Endothelial cell of umbilical vein (primary cell): Measurements from ENCODE around the gene RCOR2.

Experiments
- CTCF ChIP-seq, 2 donors: IDR thresholded peaks; 1 replicate in 1 of 2; 2 replicates in 1 of 2; pipeline ENCODE4 v1.5.1; 2011; ENCODE audit warnings: low read length in 2 of 2, mild to moderate bottlenecking in 2 of 2, moderate library complexity in 2 of 2, control low read depth in 1 of 2, inconsistent platforms in 1 of 2, low read depth in 1 of 2; ENCODE audit not compliant: insufficient read depth in 1 of 2; ENCODE audit errors: extremely low read depth in 1 of 2
- GATA2 ChIP-seq: IDR thresholded peaks from 2 replicates; pipeline ENCODE4 v1.7.0; 2011; ENCODE audit warnings: low read depth, mild to moderate bottlenecking, moderate library complexity, mixed read lengths, low read length; ENCODE audit not compliant: insufficient read length, insufficient read depth
- POLR2A ChIP-seq: IDR thresholded peaks from 2 replicates; pipeline ENCODE4 v1.6.1; 2012; ENCODE audit warnings: low read depth, mild to moderate bottlenecking, control low read depth, low read length
- POLR2AphosphoS5 ChIP-seq: IDR thresholded peaks from 2 replicates; pipeline ENCODE4 v1.6.1; 2012; ENCODE audit warnings: low read depth, mild to moderate bottlenecking, control low read depth, low read length, moderate library complexity; ENCODE audit not compliant: insufficient read depth
- TF ChIP-seq, protein P1 (sequence below): IDR thresholded peaks from 2 replicates; pipeline ENCODE4 v1.6.1; 2011; ENCODE audit not compliant: insufficient read depth, insufficient read length

DNA sequence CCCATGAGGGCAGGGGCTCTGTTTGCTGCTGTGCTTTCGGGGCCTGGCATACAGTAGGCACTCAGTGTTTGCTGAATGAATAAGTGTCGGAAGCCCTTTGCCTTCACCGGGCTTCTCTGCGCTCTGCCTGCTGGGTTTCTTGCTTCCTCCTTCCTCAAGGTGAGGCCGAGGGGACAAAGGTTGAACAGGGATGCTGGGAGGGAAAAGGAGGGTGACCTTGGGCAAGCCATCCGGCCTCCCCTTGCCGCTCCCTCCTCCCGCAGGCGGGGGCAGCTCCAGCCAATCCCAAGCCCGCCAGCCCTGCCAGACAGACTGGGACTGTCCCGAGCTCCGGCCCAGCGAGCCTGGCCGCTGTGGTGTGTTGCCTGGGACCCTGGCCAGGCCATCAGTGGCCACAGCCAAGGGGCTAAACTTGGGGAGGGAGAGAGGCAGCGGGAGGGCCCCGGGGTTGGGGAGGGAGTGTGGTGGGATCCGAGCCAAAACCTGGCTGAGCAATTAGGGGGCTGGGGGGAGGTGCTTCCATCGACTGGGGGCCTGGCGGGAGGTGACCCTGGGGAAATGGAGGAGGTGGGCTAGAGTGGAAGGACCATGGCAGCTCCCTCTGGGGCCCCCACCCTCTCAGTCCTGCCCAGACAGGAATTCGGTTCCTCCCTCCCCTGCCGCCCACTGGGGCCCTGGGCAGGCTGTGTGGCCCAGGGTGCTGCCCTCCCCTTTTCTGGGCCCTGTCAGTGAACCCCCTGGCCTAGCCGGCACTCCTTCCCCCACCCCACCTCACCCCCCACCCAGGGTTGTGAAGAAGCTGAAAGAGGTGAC is 3.4 kb upstream of the RCOR2 start:
- TF ChIP-seq CTCF (IDR thresholded peaks at IDR 0.05; ENCODE audit: extremely low read depth in 1 of 2, insufficient read depth in 1 of 2, low read depth in 1 of 2, low read length in 2 of 2) (no peak), POLR2A (no peak), POLR2AphosphoS5 (no peak), GATA2 (no peak)
- TF ChIP-seq, protein P1, sequence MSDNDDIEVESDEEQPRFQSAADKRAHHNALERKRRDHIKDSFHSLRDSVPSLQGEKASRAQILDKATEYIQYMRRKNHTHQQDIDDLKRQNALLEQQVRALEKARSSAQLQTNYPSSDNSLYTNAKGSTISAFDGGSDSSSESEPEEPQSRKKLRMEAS, result no peak
